PC-9 (cell line): ENCODE measurements around the gene LCE1B. TPM values are rescaled to one million over a fixed set of nuclear protein-coding genes. Genes with fewer than 3 reads are reported as not detected.

Experiments used
- Bru-seq: library from RNA; stranded (reverse); fragments of 400-500 nt; gene quantifications from one replicate; lab custom pipeline; 2021; lab: Mats Ljungman, UMichigan
- BruChase-seq, 2 experiments: library from RNA; stranded (reverse); fragments of 400-500 nt; gene quantifications; one replicate each; lab custom pipeline; 2021; lab: Mats Ljungman, UMichigan
- BruUV-seq: library from RNA; stranded (reverse); fragments of 400-500 nt; replicated peaks from 2 replicates; lab custom pipeline; 2021; lab: Mats Ljungman, UMichigan
- CTCF ChIA-PET: fragments of 300-600 bp; sonication (Branson Sonifier 250); formaldehyde crosslinking; loops from one replicate; lab custom pipeline; 2022; ENCODE audit warnings: antibody characterized with exemption; lab: Charles Lee
- POLR2A ChIA-PET: fragments of 300-600 bp; sonication (Branson Sonifier 250); formaldehyde crosslinking; loops from one replicate; lab custom pipeline; 2022; ENCODE audit warnings: antibody characterized with exemption; ENCODE audit not compliant: unreplicated experiment; lab: Charles Lee
- DNase-seq, 2 experiments: peaks; one replicate each; pipeline versions ENCODE4 v3.0.0 to v3.0.0-alpha.2; 2015 to 2022; ENCODE audit warnings: mixed read lengths in 1 of 2
- H2AFZ ChIP-seq: fragments of 200-600 bp; sonication (generic); 2 replicates; pipeline ENCODE4 v1.8.1; 2017; ENCODE audit warnings: antibody characterized with exemption
- H3F3A ChIP-seq: fragments of 200-600 bp; sonication (generic); 2 replicates; pipeline ENCODE4 v1.8.1; 2017; ENCODE audit warnings: antibody characterized with exemption, mild to moderate bottlenecking, low read depth; ENCODE audit not compliant: insufficient read depth
- H3K27ac ChIP-seq: fragments of 200-600 bp; sonication (generic); 2 replicates; pipeline ENCODE4 v1.6.1; 2016; ENCODE audit warnings: mixed run types
- H3K27me3 ChIP-seq: fragments of 200-600 bp; sonication (generic); 2 replicates; pipeline ENCODE4 v1.6.1; 2016; ENCODE audit warnings: low read depth, mixed run types; ENCODE audit not compliant: insufficient read depth
- H3K36me3 ChIP-seq: fragments of 200-600 bp; sonication (generic); 2 replicates; pipeline ENCODE4 v1.6.1; 2016; ENCODE audit warnings: low read depth, mixed run types
- H3K4me1 ChIP-seq: fragments of 200-600 bp; sonication (generic); replicated peaks from 2 replicates; pipeline ENCODE4 v1.6.1; 2016; ENCODE audit warnings: mixed run types; ENCODE audit not compliant: insufficient read depth
- H3K4me2 ChIP-seq: fragments of 200-600 bp; sonication (generic); 2 replicates; pipeline ENCODE4 v1.6.1; 2017; ENCODE audit warnings: mixed run types
- H3K4me3 ChIP-seq: fragments of 200-600 bp; sonication (generic); 2 replicates; pipeline ENCODE4 v1.6.1; 2016; ENCODE audit warnings: mixed run types
- H3K79me2 ChIP-seq: fragments of 200-600 bp; sonication (generic); 2 replicates; pipeline ENCODE4 v1.6.1; 2017; ENCODE audit warnings: low read depth, mixed run types
- H3K9me2 ChIP-seq: fragments of 200-600 bp; sonication (generic); 2 replicates; pipeline ENCODE4 v1.8.1; 2017; ENCODE audit warnings: mild to moderate bottlenecking; ENCODE audit not compliant: insufficient read depth
- H3K9me3 ChIP-seq: fragments of 200-600 bp; sonication (generic); 2 replicates; pipeline ENCODE4 v1.8.1; 2016; ENCODE audit warnings: low read depth; ENCODE audit not compliant: insufficient read depth
- H4K20me1 ChIP-seq: fragments of 200-600 bp; sonication (generic); 2 replicates; pipeline ENCODE4 v1.8.1; 2017; ENCODE audit not compliant: insufficient read depth
- CTCF ChIP-seq: fragments of 200-600 bp; sonication (generic); conservative IDR thresholded peaks from 2 replicates; pipeline ENCODE4 v1.6.1; 2017; ENCODE audit warnings: mixed run types, antibody characterized with exemption, mild to moderate bottlenecking, moderate library complexity
- EZH2 ChIP-seq: fragments of 200-600 bp; sonication (generic); IDR thresholded peaks from 2 replicates; pipeline ENCODE4 v1.8.0; 2017; ENCODE audit warnings: antibody characterized with exemption, low read depth
- intact Hi-C: fragments of 100-400 bp; cut with micrococcal nuclease; formaldehyde crosslinking; loops from one replicate; pipeline ENCODE4 v1.10.0; 2022; ENCODE audit not compliant: unreplicated experiment
- long read RNA-seq: library from polyadenylated mRNA; stranded (forward); transcript quantifications from one replicate; pipeline ENCODE4 v2.0.0, GENCODE V29; 2022
- total RNA-seq: library from RNA; stranded (reverse); gene quantifications from 2 replicates; pipeline ENCODE4 v1.2.3, GENCODE V29; 2021

LCE1B gene
- total RNA-seq (not detected in 2 replicates), Bru-seq, nascent RNA (not detected), BruChase-seq, experiment 1, labeled RNA remaining after a 2-hour chase (not detected), BruChase-seq, experiment 2, labeled RNA remaining after a 6-hour chase (not detected)
- long read RNA-seq, result 0 reads

DNA sequence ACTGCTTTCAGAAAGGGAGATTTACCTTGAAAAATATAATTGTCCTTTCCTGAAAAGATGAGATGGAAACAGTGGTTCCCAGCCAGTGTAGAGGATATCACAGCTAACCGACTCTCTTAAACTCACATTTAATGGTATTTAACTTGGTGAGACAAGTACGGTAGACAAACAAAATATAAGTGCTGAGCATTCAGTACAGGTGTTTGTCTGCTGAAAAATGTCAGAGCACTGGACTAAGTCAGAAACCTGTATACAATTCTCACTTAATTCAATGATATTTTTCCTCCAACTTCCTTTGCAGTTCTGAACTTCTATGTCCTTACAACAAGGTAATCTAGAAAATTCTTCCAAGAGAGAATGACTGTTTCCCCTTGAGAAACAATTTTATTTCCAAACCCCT lies at the start of gene LCE1B:
Gene LCE1B, plus strand, starts transcription at position 301 of the 400 bp plus-strand sequence. CDS start 476 bp downstream, outside the sequence.
- Histone ChIP-seq H2AFZ (no peak within 1 kb of the TSS), H3K79me2 (no peaks in the 10 kb centered on the region), H3K9me3 (no peaks in the 10 kb centered on the region), H3K27me3 (peaks cover 40% of the 10 kb centered on the region), H3K4me3 (no peak within 1 kb of the TSS), H3K9me2 (no peaks in the 10 kb centered on the region), H4K20me1 (no peaks in the 10 kb centered on the region), H3K4me2 (no peak within 1 kb of the TSS), H3F3A (no peaks in the 10 kb centered on the region), H3K27ac (no peak within 1 kb of the TSS), H3K4me1 (no peaks in the 10 kb centered on the region), H3K36me3 (no peaks in the 10 kb centered on the region)
- ChIA-PET CTCF (no interaction called here), POLR2A (no interaction called here)
- DNase-seq, result no peak
- intact Hi-C loops, result no loop called here
- TF ChIP-seq EZH2 (no peak), CTCF (no peak)
- no TSS peak for BruUV-seq

- Histone ChIP-seq H3K36me3 (no peaks in the 10 kb centered on the region), H3K4me1 (no peaks in the 10 kb centered on the region), H3K27ac (no peak overlapping the region), H3K9me3 (no peaks in the 10 kb centered on the region), H3K9me2 (no peaks in the 10 kb centered on the region), H3K79me2 (no peaks in the 10 kb centered on the region), H4K20me1 (no peaks in the 10 kb centered on the region), H3K4me2 (no peak overlapping the region), H3K4me3 (no peak overlapping the region), H2AFZ (no peak overlapping the region), H3K27me3 (no peaks in the 10 kb centered on the region), H3F3A (no peaks in the 10 kb centered on the region)
- no peak for DNase-seq
- no peak for TF ChIP-seq EZH2
- no peak for TF ChIP-seq CTCF
- BruUV-seq, result no TSS peak
- intact Hi-C loops, result no loop called here
- ChIA-PET POLR2A (no interaction called here), CTCF (no interaction called here)
Measured at GRCh38 chr1:152768847-152769533, 42.8 kb upstream of the LCE1B start.

DNA sequence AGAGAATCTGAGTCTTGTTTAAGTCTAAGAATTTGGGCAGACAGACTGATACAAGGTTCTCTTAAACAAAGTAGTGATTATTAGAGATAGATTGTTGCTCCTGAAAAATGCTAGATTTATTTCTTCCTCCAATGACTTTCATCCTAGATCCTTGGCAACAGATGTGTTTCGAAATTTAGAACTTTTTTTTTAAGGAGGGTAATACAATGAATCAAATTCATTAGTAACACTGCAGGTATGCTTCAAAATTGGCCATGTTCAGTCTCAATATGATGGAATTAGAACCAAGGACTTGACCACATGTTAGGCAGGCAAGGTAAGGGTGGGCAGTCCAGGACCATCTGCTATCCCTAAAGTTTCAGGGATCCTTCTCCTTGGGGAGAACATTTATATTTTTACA lies 41.4 kb upstream of the LCE1B start:
- BruUV-seq, result no TSS peak
- Histone ChIP-seq H2AFZ (no peak overlapping the region), H3K27ac (no peak overlapping the region), H3K9me3 (no peaks in the 10 kb centered on the region), H3F3A (no peaks in the 10 kb centered on the region), H3K4me3 (no peak overlapping the region), H3K4me1 (no peaks in the 10 kb centered on the region), H4K20me1 (no peaks in the 10 kb centered on the region), H3K4me2 (no peak overlapping the region), H3K36me3 (no peaks in the 10 kb centered on the region), H3K9me2 (no peaks in the 10 kb centered on the region), H3K27me3 (peaks cover 9% of the 10 kb centered on the region; the same call in 1 of the 2 replicates), H3K79me2 (no peaks in the 10 kb centered on the region)
- TF ChIP-seq EZH2 (no peak), CTCF (no peak)
- DNase-seq, result no peak
- POLR2A ChIA-PET, result no interaction called here
- intact Hi-C loops, result no loop called here
- CTCF ChIA-PET, result no interaction called here
